Natural killer cell (primary cell): ENCODE data around the gene DGKQ. TPM values are rescaled to one million over a fixed set of nuclear protein-coding genes. Genes with fewer than 3 reads are reported as not detected.
"Not testable (repeated sequence)": the region's sequence is repeated elsewhere in the genome, so short reads cannot be mapped to it uniquely, and the experiment has no call there.

Experiments
- ATAC-seq, 3 donors: fragments of 150-1000 bp in 2 of 3; fragments of 200-7000 bp in 1 of 3; cut with Tn5 transposase; 1 replicate in 1 of 3; 2 replicates in 2 of 3; pipeline ENCODE4 v1.10.0; 2021; ENCODE audit warnings: mild to moderate bottlenecking in 2 of 3, moderate library complexity in 2 of 3
- DNase-seq, 2 donors: peaks; one replicate each; pipeline versions ENCODE4 v3.0.0 to v3.0.0-alpha.2; 2013 to 2021; ENCODE audit warnings: mixed read lengths in 1 of 2
- H3K27ac ChIP-seq: one replicate; pipeline ENCODE4 v1.5.1; 2013; ENCODE audit warnings: mild to moderate bottlenecking, low read length
- H3K27me3 ChIP-seq: one replicate; pipeline ENCODE4 v1.6.1; 2013; ENCODE audit warnings: low read length; ENCODE audit not compliant: control insufficient read depth, insufficient read depth
- H3K36me3 ChIP-seq: one replicate; pipeline ENCODE4 v1.6.1; 2013; ENCODE audit warnings: low read length; ENCODE audit not compliant: control insufficient read depth, insufficient read depth
- H3K4me1 ChIP-seq: one replicate; pipeline ENCODE4 v1.6.1; 2013; ENCODE audit warnings: low read length; ENCODE audit not compliant: control insufficient read depth, insufficient read depth
- H3K4me3 ChIP-seq: one replicate; pipeline ENCODE4 v1.5.1; 2013; ENCODE audit warnings: low read length
- H3K9me3 ChIP-seq: one replicate; pipeline ENCODE4 v1.6.1; 2013; ENCODE audit warnings: low read length; ENCODE audit not compliant: control insufficient read depth, insufficient read depth
- H3K27ac Mint-ChIP-seq, 2 donors: one replicate each; pipeline ENCODE4 v1.8.0; 2022; ENCODE audit warnings: mild to moderate bottlenecking in 2 of 2, mixed read lengths in 2 of 2, moderate library complexity in 1 of 2
- H3K27me3 Mint-ChIP-seq, 2 donors: one replicate each; pipeline ENCODE4 v1.8.0; 2022; ENCODE audit warnings: low read depth in 2 of 2, mixed read lengths in 2 of 2
- H3K36me3 Mint-ChIP-seq: one replicate; pipeline ENCODE4 v1.8.0; 2022; ENCODE audit warnings: mixed read lengths
- H3K4me1 Mint-ChIP-seq, 2 donors: one replicate each; pipeline ENCODE4 v1.8.0; 2022; ENCODE audit warnings: mixed read lengths in 2 of 2
- H3K4me3 Mint-ChIP-seq: one replicate; pipeline ENCODE4 v1.8.0; 2022; ENCODE audit warnings: mild to moderate bottlenecking, moderate library complexity, mixed read lengths
- H3K9me3 Mint-ChIP-seq, 2 donors: one replicate each; pipeline ENCODE4 v1.8.0; 2022; ENCODE audit warnings: mixed read lengths in 2 of 2
- CTCF ChIP-seq: fragments of 200-600 bp; IDR thresholded peaks from one replicate; pipeline ENCODE4 v1.8.0; 2022; ENCODE audit warnings: antibody characterized with exemption
- WGBS: methylation state at CpG from one replicate; pipeline ENCODE4 v1.1.7; 2013; ENCODE audit warnings: missing lambda C conversion rate; ENCODE audit not compliant: insufficient coverage; 5-methylcytosine and 5-hydroxymethylcytosine counted together
- intact Hi-C: fragments of 100-400 bp; cut with micrococcal nuclease; formaldehyde crosslinking; loops from one replicate; pipeline ENCODE4 v1.14.2; 2022
- total RNA-seq, 4 donors: library from RNA; stranded (reverse); fragments of 120-200 nt in 1 of 4; gene quantifications; one replicate each; pipeline versions ENCODE4 v1.2.3 to v1.2.4, GENCODE V29; 2013 to 2022

Gene DGKQ
- total RNA-seq, 3 donors from 2014 or later (not counting 1 experiment from before 2014, with no cell fraction given) = 64.2 to 79.5 (median 65.2) TPM

GRCh38 chr4:999882-1000425 is 26.6 kb upstream of the DGKQ start:
- H3K4me1 ChIP-seq = peaks cover 11% of the 10 kb centered on the region
- no peak overlapping the region for H3K4me3 ChIP-seq
- no peak overlapping the region for H3K4me3 Mint-ChIP-seq
- no peaks in the 10 kb centered on the region for H3K36me3 ChIP-seq
- H3K4me1 Mint-ChIP-seq = peaks cover 0 to 10% of the 10 kb centered on the region in 2 donors
- no peak overlapping the region for H3K27ac ChIP-seq
- peaks cover 41% of the 10 kb centered on the region for H3K27me3 ChIP-seq
- H3K9me3 ChIP-seq = no peaks in the 10 kb centered on the region
- ATAC-seq (no peak), DNase-seq (no peak)
- no peak overlapping the region for H3K27ac Mint-ChIP-seq
- WGBS = 58% methylated on average over 17 of the region's 18 CpGs
- no peak for TF ChIP-seq CTCF
- H3K36me3 Mint-ChIP-seq = no peaks in the 10 kb centered on the region
- intact Hi-C loops = loop anchor here (10.0 kb wide), 1 partner anchor 355 kb away; no protein-coding TSS in a partner anchor
- H3K9me3 Mint-ChIP-seq = no peaks in the 10 kb centered on the region
- H3K27me3 Mint-ChIP-seq = peaks cover 5 to 27% of the 10 kb centered on the region in 2 donors

GRCh38 chr4:999240-999863 is 26.0 kb upstream of the DGKQ start:
- peaks cover 36% of the 10 kb centered on the region for H3K27me3 ChIP-seq
- H3K9me3 ChIP-seq, H3K36me3 Mint-ChIP-seq, H3K36me3 ChIP-seq, intact Hi-C loops, ATAC-seq, H3K27ac Mint-ChIP-seq, DNase-seq, H3K4me3 ChIP-seq, H3K27ac ChIP-seq, H3K4me3 Mint-ChIP-seq, H3K9me3 Mint-ChIP-seq: not testable (repeated sequence)
- peaks cover 11% of the 10 kb centered on the region for H3K4me1 ChIP-seq
- WGBS = 59% methylated on average over 16 of the region's 21 CpGs
- Mint-ChIP-seq H3K27me3 (peaks cover 5 to 22% of the 10 kb centered on the region in 2 donors), H3K4me1 (peaks cover 0 to 10% of the 10 kb centered on the region in 2 donors)

- TF ChIP-seq CTCF = no peak
- 49% methylated on average over 12 of the region's 12 CpGs for WGBS
- H3K9me3 Mint-ChIP-seq = no peaks in the 10 kb centered on the region
- Histone ChIP-seq H3K9me3 (no peaks in the 10 kb centered on the region), H3K27ac (no peak overlapping the region), H3K27me3 (peaks cover 27% of the 10 kb centered on the region), H3K36me3 (no peaks in the 10 kb centered on the region), H3K4me3 (no peak overlapping the region), H3K4me1 (peaks cover 11% of the 10 kb centered on the region)
- H3K27me3 Mint-ChIP-seq = peaks cover 5 to 20% of the 10 kb centered on the region in 2 donors
- intact Hi-C loops = no loop called here
- no peaks in the 10 kb centered on the region for H3K36me3 Mint-ChIP-seq
- H3K4me1 Mint-ChIP-seq = peaks cover 0 to 10% of the 10 kb centered on the region in 2 donors
- H3K4me3 Mint-ChIP-seq = no peak overlapping the region
- DNase-seq (no peak), ATAC-seq (no peak)
- no peak overlapping the region for H3K27ac Mint-ChIP-seq
Observed at GRCh38 chr4:998096-998691, 24.8 kb upstream of the DGKQ start.

DNA sequence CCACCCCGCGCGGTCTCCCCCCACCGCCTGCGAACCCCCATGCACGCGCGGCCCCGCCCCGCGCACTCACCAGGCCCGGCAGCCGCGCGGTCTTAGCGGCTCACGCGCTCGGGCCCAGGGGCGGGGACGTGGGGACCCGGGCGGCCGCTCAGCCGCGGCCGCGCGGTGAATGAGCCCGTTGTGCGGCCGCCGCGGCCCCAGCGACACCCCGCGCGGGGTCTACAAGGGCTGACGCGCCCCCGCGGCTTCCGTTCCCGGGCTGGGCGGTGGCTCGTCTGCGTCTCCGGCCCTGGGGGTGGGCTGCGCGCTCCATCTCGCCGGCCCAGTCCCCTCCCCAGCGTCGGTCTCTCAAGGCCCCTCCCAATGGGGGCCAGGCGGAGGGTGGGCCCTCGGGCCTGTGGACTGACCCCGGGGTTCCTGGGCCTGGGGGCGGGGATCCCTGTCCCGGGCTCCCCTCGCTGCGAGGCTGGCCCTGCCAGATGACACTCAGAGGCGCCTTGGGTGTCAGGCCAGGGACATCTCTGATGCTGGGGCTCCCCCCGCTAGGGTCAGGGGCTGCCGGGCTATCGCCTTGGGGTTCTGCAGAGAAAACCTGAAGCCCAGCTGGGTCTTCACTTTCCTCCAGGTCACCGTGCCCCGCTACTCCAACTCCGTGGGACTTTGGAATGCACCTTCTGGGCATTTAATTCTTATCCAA is 24.2 kb upstream of the DGKQ start:
- Histone ChIP-seq H3K36me3 (no peaks in the 10 kb centered on the region), H3K4me3 (no peak overlapping the region), H3K4me1 (peaks cover 11% of the 10 kb centered on the region), H3K27me3 (peaks cover 27% of the 10 kb centered on the region), H3K27ac (no peak overlapping the region), H3K9me3 (no peaks in the 10 kb centered on the region)
- no peak for TF ChIP-seq CTCF
- H3K27ac Mint-ChIP-seq = no peak overlapping the region
- intact Hi-C loops = no loop called here
- no peaks in the 10 kb centered on the region for H3K9me3 Mint-ChIP-seq
- WGBS = 4% methylated on average over 68 of the region's 68 CpGs
- H3K36me3 Mint-ChIP-seq = no peaks in the 10 kb centered on the region
- peak in 2 of 3 donors; percentile 67 to 73 for ATAC-seq
- DNase-seq = no peak
- H3K27me3 Mint-ChIP-seq = peaks cover 5 to 20% of the 10 kb centered on the region in 2 donors
- H3K4me3 Mint-ChIP-seq = no peak overlapping the region
- H3K4me1 Mint-ChIP-seq = peaks cover 0 to 10% of the 10 kb centered on the region in 2 donors
